Measurements from ENCODE around the gene SEL1L.
"Not testable (repeated sequence)": the region's sequence is repeated elsewhere in the genome, so short reads cannot be mapped to it uniquely, and the experiment has no call there.

- not testable (repeated sequence) for TF ChIP-seq CTCF, POLR2A (IDR thresholded peaks at IDR 0.05)
Observed at GRCh38 chr14:81541206-81541605, 7.6 kb upstream of the SEL1L start.

Data from lower leg skin (tissue), 3 donors.